Astrocyte of the spinal cord (primary cell): ENCODE results near the gene C2orf68.
"Not testable (repeated sequence)": the region's sequence is repeated elsewhere in the genome, so short reads cannot be mapped to it uniquely, and the experiment has no call there.

Source experiments
- DNase-seq: peaks from one replicate; pipeline ENCODE4 v3.0.0; 2011; ENCODE audit warnings: low read depth, low spot score
- H3K4me3 ChIP-seq: 2 replicates; pipeline ENCODE4 v1.5.1; 2011; ENCODE audit warnings: low read depth, mild to moderate bottlenecking, low read length, moderate library complexity
- in situ Hi-C: cut with HindIII; loops from 2 replicates; pipeline ENCODE4 v1.10.0; 2017; ENCODE audit warnings: low sequenced_read_pairs
- TF ChIP-seq, protein P1 (sequence below): IDR thresholded peaks from 2 replicates; pipeline ENCODE4 v1.5.1; 2012; ENCODE audit warnings: low read depth, mild to moderate bottlenecking, low read length, inconsistent platforms

The C2orf68 gene

GRCh38 chr2:85615413-85615728 is 3.5 kb upstream of the C2orf68 start:
- in situ Hi-C loops = no loop called here
- TF ChIP-seq, protein P1, sequence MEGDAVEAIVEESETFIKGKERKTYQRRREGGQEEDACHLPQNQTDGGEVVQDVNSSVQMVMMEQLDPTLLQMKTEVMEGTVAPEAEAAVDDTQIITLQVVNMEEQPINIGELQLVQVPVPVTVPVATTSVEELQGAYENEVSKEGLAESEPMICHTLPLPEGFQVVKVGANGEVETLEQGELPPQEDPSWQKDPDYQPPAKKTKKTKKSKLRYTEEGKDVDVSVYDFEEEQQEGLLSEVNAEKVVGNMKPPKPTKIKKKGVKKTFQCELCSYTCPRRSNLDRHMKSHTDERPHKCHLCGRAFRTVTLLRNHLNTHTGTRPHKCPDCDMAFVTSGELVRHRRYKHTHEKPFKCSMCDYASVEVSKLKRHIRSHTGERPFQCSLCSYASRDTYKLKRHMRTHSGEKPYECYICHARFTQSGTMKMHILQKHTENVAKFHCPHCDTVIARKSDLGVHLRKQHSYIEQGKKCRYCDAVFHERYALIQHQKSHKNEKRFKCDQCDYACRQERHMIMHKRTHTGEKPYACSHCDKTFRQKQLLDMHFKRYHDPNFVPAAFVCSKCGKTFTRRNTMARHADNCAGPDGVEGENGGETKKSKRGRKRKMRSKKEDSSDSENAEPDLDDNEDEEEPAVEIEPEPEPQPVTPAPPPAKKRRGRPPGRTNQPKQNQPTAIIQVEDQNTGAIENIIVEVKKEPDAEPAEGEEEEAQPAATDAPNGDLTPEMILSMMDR = no peak
- no peak overlapping the region for H3K4me3 ChIP-seq
- DNase-seq = no peak

GRCh38 chr2:85614757-85615156 is 2.9 kb upstream of the C2orf68 start:
- in situ Hi-C loops, DNase-seq, H3K4me3 ChIP-seq: not testable (repeated sequence)

- in situ Hi-C loops = no loop called here
- TF ChIP-seq, protein P1 = no peak
- no peak overlapping the region for H3K4me3 ChIP-seq
- no peak for DNase-seq
Measured at GRCh38 chr2:85613717-85614515, 2.0 kb upstream of the C2orf68 start.

DNA sequence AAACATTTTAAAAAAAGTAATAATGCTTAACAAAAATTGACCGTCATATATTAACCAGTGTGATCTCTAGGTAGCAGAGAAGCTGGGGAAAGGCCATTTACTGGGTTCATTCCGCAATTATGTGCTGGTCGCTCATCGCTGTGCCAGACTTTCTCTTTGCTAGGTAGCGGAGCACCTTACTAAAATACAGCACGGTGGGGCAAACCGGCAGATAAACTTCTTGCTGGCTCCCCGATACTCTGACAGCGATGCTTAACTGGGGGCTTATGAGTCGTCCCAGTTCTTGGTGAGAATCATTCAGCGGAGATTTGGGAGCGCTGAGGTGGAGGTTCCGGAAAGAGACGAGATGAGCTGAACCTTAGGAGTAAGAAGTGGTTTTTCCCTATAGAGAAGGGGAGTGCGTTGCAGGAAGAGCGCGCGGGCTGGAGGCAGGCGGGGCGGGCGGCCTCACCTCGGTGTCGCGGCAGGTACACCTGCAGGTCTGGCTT is 605 bp downstream of the C2orf68 start:
- in situ Hi-C loops = no loop called here
- DNase-seq = peak; percentile 5
- TF ChIP-seq, protein P1 = no peak
- peak overlapping the region; percentile 67 for H3K4me3 ChIP-seq

GRCh38 chr2:85607268-85608215 is 4.3 kb downstream of the C2orf68 start:
- in situ Hi-C loops = no loop called here
- no peak for DNase-seq
- no peak overlapping the region for H3K4me3 ChIP-seq
- TF ChIP-seq, protein P1 = no peak

DNA sequence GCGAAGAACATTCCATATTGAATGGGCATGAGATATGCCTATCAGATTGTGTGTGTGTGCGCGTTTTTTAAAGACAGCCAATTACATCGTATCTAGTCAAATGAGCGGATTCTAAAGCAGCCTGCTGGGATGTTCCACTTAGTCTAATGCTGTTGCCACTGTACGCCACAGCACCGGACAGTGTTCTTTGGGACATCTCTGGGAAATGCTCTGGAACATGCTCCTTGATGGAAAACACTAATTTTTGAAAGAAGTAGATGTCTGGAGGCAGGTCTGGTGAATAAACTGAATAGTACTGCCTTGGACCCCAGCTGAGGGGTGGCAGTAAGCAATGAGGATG is 5.8 kb downstream of the C2orf68 start:
- DNase-seq = no peak
- in situ Hi-C loops = no loop called here
- H3K4me3 ChIP-seq = no peak overlapping the region
- TF ChIP-seq, protein P1 = no peak
